Loucy (cell line): ENCODE data around the gene KCNJ6.

Source experiments
- H2AFZ ChIP-seq: fragments of 200-600 bp; sonication (generic); 2 replicates; pipeline ENCODE4 v1.6.0; 2016; ENCODE audit warnings: antibody characterized with exemption, mild to moderate bottlenecking, low read length, moderate library complexity
- H3F3A ChIP-seq: fragments of 200-600 bp; 2 replicates; pipeline ENCODE4 v1.6.0; 2016; ENCODE audit warnings: antibody characterized with exemption, low read depth, mild to moderate bottlenecking
- H3K27me3 ChIP-seq: fragments of 200-600 bp; sonication (generic); 2 replicates; pipeline ENCODE4 v1.6.1; 2014; ENCODE audit warnings: low read length, mild to moderate bottlenecking; ENCODE audit not compliant: insufficient read depth, poor library complexity, severe bottlenecking
- H3K36me3 ChIP-seq: fragments of 200-600 bp; sonication (generic); 2 replicates; pipeline ENCODE4 v1.6.1; 2016; ENCODE audit warnings: low read length; ENCODE audit not compliant: insufficient read depth
- H3K4me1 ChIP-seq: fragments of 200-600 bp; sonication (generic); 2 replicates; pipeline ENCODE4 v1.5.1; 2014; ENCODE audit warnings: low read length, mild to moderate bottlenecking; ENCODE audit not compliant: insufficient read depth, poor library complexity, severe bottlenecking
- H3K4me2 ChIP-seq: fragments of 200-600 bp; sonication (generic); 2 replicates; pipeline ENCODE4 v1.6.0; 2014; ENCODE audit warnings: antibody characterized with exemption, low read length, low read depth, mild to moderate bottlenecking; ENCODE audit not compliant: poor library complexity, severe bottlenecking
- H3K4me3 ChIP-seq: fragments of 200-600 bp; sonication (generic); 2 replicates; pipeline ENCODE4 v1.5.1; 2014; ENCODE audit warnings: low read length, mild to moderate bottlenecking, mixed read lengths; ENCODE audit not compliant: poor library complexity, severe bottlenecking
- H3K79me2 ChIP-seq: fragments of 200-600 bp; sonication (generic); 2 replicates; pipeline ENCODE4 v1.6.1; 2014; ENCODE audit warnings: low read length; ENCODE audit not compliant: insufficient read depth
- H3K9ac ChIP-seq: fragments of 200-600 bp; sonication (generic); 2 replicates; pipeline ENCODE4 v1.6.0; 2014; ENCODE audit warnings: mild to moderate bottlenecking, low read depth, low read length, moderate library complexity; ENCODE audit not compliant: poor library complexity, severe bottlenecking
- H3K9me2 ChIP-seq: fragments of 200-600 bp; sonication (generic); replicated peaks from 2 replicates; pipeline ENCODE4 v1.6.1; 2016; ENCODE audit warnings: low read depth, low read length, mixed read lengths
- H3K9me3 ChIP-seq: fragments of 200-600 bp; sonication (generic); 2 replicates; pipeline ENCODE4 v1.6.1; 2014; ENCODE audit warnings: mild to moderate bottlenecking, antibody characterized with exemption, low read length, low read depth; ENCODE audit not compliant: insufficient read depth
- H4K20me1 ChIP-seq: fragments of 200-600 bp; sonication (generic); 2 replicates; pipeline ENCODE4 v1.6.0; 2014; ENCODE audit warnings: antibody characterized with exemption, low read length, mild to moderate bottlenecking; ENCODE audit not compliant: insufficient read depth, poor library complexity, severe bottlenecking
- EZH2phosphoT487 ChIP-seq: fragments of 200-600 bp; IDR thresholded peaks from 2 replicates; pipeline ENCODE4 v1.6.1; 2018; ENCODE audit warnings: antibody characterized with exemption, mild to moderate bottlenecking, moderate library complexity, borderline replicate concordance
- TF ChIP-seq, protein P1 (sequence below): fragments of 200-600 bp; sonication (generic); conservative IDR thresholded peaks from 2 replicates; pipeline ENCODE4 v1.5.1; 2014; ENCODE audit warnings: mild to moderate bottlenecking, antibody characterized with exemption, low read length

KCNJ6 gene

GRCh38 chr21:37656899-37657298 is 259.4 kb downstream of the KCNJ6 start:
- Histone ChIP-seq H3K27me3 (no peaks in the 10 kb centered on the region), H3F3A (no peaks in the 10 kb centered on the region), H3K4me3 (no peak overlapping the region), H3K36me3 (no peaks in the 10 kb centered on the region), H4K20me1 (no peaks in the 10 kb centered on the region), H3K79me2 (no peaks in the 10 kb centered on the region), H3K9me2 (no peaks in the 10 kb centered on the region), H3K9ac (no peak overlapping the region), H3K9me3 (no peaks in the 10 kb centered on the region), H3K4me2 (no peak overlapping the region), H2AFZ (no peak overlapping the region), H3K4me1 (no peaks in the 10 kb centered on the region)
- TF ChIP-seq, protein P1, sequence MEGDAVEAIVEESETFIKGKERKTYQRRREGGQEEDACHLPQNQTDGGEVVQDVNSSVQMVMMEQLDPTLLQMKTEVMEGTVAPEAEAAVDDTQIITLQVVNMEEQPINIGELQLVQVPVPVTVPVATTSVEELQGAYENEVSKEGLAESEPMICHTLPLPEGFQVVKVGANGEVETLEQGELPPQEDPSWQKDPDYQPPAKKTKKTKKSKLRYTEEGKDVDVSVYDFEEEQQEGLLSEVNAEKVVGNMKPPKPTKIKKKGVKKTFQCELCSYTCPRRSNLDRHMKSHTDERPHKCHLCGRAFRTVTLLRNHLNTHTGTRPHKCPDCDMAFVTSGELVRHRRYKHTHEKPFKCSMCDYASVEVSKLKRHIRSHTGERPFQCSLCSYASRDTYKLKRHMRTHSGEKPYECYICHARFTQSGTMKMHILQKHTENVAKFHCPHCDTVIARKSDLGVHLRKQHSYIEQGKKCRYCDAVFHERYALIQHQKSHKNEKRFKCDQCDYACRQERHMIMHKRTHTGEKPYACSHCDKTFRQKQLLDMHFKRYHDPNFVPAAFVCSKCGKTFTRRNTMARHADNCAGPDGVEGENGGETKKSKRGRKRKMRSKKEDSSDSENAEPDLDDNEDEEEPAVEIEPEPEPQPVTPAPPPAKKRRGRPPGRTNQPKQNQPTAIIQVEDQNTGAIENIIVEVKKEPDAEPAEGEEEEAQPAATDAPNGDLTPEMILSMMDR, result no peak
- no peak for TF ChIP-seq EZH2phosphoT487

DNA sequence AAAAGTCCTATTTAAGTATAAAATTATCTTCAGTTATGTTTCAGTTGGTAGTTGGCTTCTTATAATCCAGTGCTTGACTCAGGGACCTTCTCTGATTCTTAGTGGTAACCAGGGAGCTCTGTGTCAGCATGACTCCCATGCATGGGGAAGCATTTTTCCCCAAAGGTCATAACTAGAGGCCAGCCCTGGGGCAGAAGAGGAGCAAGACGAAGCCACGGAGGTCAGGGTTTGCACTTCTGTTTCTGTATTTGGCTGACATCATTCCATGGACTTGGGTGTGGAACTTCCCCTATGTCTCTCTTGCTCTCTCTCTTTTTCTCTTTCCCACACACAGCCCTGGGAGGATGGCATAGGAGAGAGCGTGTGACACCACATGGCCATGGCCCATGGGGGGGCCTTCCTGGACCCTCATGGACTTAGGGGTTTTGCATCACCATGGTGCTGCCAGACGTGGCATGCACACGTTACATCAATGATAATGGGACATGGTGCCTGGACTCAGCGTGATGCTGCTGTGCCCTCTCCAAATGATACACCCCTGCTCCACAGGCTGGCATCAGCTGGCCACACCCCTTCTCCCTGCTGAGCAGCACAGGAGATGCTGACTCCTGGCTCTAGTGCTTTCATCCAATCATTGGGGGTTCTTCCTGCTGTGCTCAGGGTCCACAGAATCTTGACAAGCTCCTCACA is 260.5 kb downstream of the KCNJ6 start:
- no peak overlapping the region for H3K4me3 ChIP-seq
- H3K4me2 ChIP-seq, result no peak overlapping the region
- H3K79me2 ChIP-seq, result no peaks in the 10 kb centered on the region
- no peak overlapping the region for H3K9ac ChIP-seq
- TF ChIP-seq EZH2phosphoT487, result no peak
- TF ChIP-seq, protein P1, result no peak
- no peaks in the 10 kb centered on the region for H4K20me1 ChIP-seq
- no peaks in the 10 kb centered on the region for H3K27me3 ChIP-seq
- H3K36me3 ChIP-seq, result no peaks in the 10 kb centered on the region
- no peaks in the 10 kb centered on the region for H3K4me1 ChIP-seq
- H3F3A ChIP-seq, result no peaks in the 10 kb centered on the region
- H3K9me2 ChIP-seq, result no peaks in the 10 kb centered on the region
- no peak overlapping the region for H2AFZ ChIP-seq
- H3K9me3 ChIP-seq, result no peaks in the 10 kb centered on the region

DNA sequence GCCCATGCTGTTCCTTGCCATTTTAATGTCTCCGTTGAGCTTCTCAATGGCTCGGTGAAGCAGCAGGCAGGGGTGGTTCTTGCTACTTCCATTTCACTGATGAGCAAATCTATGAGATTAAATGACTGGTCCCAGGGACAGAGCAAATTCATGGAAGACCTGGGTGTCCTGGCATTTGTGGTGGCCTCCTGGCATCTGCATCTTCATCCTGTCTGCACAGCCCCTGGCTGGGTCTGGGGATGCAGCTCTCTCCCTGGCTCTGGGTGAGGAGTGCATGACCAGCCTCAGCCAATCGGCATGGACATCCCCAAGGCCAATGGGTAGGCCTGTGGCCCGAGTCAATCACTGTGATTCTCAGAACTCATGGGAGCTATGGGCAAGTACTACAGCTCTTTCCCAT is 261.7 kb downstream of the KCNJ6 start:
- no peaks in the 10 kb centered on the region for H3K79me2 ChIP-seq
- H3K9me3 ChIP-seq, result no peaks in the 10 kb centered on the region
- H4K20me1 ChIP-seq, result no peaks in the 10 kb centered on the region
- H3K4me3 ChIP-seq, result no peak overlapping the region
- H2AFZ ChIP-seq, result no peak overlapping the region
- H3K4me1 ChIP-seq, result no peaks in the 10 kb centered on the region
- H3K9ac ChIP-seq, result no peak overlapping the region
- no peaks in the 10 kb centered on the region for H3K9me2 ChIP-seq
- TF ChIP-seq, protein P1, result no peak
- TF ChIP-seq EZH2phosphoT487, result no peak
- no peaks in the 10 kb centered on the region for H3K27me3 ChIP-seq
- H3K36me3 ChIP-seq, result no peaks in the 10 kb centered on the region
- no peak overlapping the region for H3K4me2 ChIP-seq
- no peaks in the 10 kb centered on the region for H3F3A ChIP-seq
